GM20000 (cell line): ENCODE results near the gene KPNA5.
A peak's percentile ranks its signal among the peaks of the same experiment; 100 is the strongest.

Source experiments
- DNase-seq: peaks from one replicate; pipeline ENCODE4 v3.0.0; 2012; ENCODE audit warnings: low spot score
- CTCF ChIP-seq: IDR thresholded peaks from 2 replicates; pipeline ENCODE4 v1.5.1; 2012; ENCODE audit warnings: mild to moderate bottlenecking, control low read depth; ENCODE audit errors: extremely low read depth, missing control alignments

KPNA5 gene

GRCh38 chr6:116680880-116681672, at the start of gene KPNA5:
Gene KPNA5 (plus strand): TSS chr6:116681211. CDS start chr6:116681335, 124 bp downstream.
- TF ChIP-seq CTCF = no peak
- DNase-seq = peak; percentile 90

- TF ChIP-seq CTCF = no peak
- peak; percentile 7 for DNase-seq
These were observed 49.5 kb upstream of the KPNA5 start for GRCh38 chr6:116631379-116631990.

GRCh38 chr6:116633685-116634084, 47.3 kb upstream of the KPNA5 start:
- DNase-seq = peak; percentile 7
- TF ChIP-seq CTCF = no peak

GRCh38 chr6:116648156-116648555, 32.9 kb upstream of the KPNA5 start:
- no peak for TF ChIP-seq CTCF
- no peak for DNase-seq

- no peak for TF ChIP-seq CTCF
- no peak for DNase-seq
These were observed 31.9 kb upstream of the KPNA5 start for GRCh38 chr6:116649129-116649528.

GRCh38 chr6:116651916-116652315, 29.1 kb upstream of the KPNA5 start:
- no peak for DNase-seq

More at GRCh38 chr6:116651916-116652315, 29.1 kb upstream of the KPNA5 start:
- TF ChIP-seq CTCF = no peak
